ENCODE data around the gene KNSTRN.

The KNSTRN gene

GRCh38 chr15:40382580-40383456 lies at the start of gene KNSTRN:
TSS of gene KNSTRN (plus strand) at chr15:40382721. CDS start at chr15:40382836, 115 bp downstream.
- peak; percentile 78 for TF ChIP-seq POLR2A (IDR thresholded peaks at IDR 0.05; ENCODE audit: low read length)
- no peak for TF ChIP-seq GATA1 (IDR thresholded peaks at IDR 0.05; ENCODE audit: low read depth, low read length)
- peak; percentile 95 to 96 for DNase-seq

DNA sequence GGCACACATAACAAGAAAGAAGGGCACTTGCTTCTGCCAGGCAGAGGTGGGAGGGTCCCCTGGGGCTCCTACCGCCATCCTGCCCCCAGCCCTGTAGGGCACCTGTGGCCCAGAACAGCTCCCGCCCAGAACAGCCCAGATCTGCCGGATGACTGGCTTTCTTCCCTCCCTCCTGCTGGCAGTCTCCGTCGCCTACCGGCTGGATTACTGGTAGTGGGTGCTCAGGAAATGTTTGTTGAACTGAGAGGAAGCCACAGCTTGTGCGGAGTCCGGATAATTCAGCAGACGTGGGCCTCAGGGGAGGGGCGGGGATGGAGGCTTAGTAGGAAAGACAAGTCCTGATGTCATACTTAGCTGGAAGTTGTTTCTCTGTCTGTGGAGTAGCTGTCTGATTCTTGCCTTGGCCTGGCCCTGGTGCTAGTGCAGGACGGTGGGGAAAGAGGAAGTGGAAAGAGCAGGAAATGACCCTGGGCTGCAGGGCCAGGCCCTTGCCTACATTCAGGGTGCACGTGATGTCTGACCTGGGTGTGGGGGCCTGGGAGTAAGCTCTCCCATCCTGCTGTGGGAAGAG lies 48.5 kb upstream of the KNSTRN start:
- TF ChIP-seq POLR2A (IDR thresholded peaks at IDR 0.05; ENCODE audit: low read length), result no peak
- no peak for TF ChIP-seq GATA1 (IDR thresholded peaks at IDR 0.05; ENCODE audit: low read depth, low read length)
- DNase-seq, result peak in 1 of 2 experiments; percentile 16

GRCh38 chr15:40334541-40334940 lies 48.0 kb upstream of the KNSTRN start:
- no peak for DNase-seq
- no peak for TF ChIP-seq GATA1 (IDR thresholded peaks at IDR 0.05; ENCODE audit: low read depth, low read length)
- TF ChIP-seq POLR2A (IDR thresholded peaks at IDR 0.05; ENCODE audit: low read length), result no peak

DNA sequence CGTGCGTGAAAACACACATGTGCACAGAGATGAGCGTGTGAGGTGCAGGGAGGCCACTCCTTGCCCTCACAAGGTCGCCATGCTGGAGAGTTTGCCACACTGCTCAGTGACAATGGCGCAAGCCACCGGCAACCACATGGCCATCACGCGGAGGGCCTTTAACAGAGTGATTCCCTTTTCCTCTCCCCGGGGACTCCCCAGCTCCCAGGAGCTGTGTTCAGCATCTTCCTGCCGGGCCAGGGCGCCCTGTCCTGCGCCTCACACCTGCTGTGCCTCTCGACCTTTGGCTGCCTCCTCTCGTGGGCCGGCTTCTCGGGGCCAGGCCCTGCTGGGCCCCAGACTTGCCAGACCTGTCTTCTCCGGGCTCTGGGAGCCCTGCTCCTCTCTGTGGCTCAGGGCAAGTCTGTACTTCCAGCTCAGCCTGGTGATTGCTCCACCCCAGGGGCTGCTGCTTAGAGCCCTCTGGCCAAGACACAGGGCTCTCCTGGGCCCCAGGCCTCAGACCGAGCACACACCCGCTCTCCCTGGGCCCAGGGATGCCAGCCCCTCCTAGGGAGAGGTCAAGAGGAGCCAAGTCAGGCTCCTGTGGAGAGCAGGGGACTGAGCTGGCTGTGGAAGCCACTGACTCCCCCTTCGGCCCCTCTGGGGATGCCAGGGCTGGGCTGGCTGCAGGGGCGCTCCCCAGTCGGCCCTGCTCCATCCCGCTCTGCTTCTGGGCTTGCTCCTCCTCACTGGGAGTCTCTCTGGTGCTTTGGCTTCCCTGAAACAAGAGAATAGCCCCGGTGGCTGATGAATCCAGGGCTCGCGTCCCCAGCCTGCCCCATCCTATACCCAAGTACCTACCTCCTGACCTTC lies 47.4 kb upstream of the KNSTRN start:
- TF ChIP-seq POLR2A (IDR thresholded peaks at IDR 0.05; ENCODE audit: low read length) (no peak), GATA1 (IDR thresholded peaks at IDR 0.05; ENCODE audit: low read depth, low read length) (no peak)
- no peak for DNase-seq

DNA sequence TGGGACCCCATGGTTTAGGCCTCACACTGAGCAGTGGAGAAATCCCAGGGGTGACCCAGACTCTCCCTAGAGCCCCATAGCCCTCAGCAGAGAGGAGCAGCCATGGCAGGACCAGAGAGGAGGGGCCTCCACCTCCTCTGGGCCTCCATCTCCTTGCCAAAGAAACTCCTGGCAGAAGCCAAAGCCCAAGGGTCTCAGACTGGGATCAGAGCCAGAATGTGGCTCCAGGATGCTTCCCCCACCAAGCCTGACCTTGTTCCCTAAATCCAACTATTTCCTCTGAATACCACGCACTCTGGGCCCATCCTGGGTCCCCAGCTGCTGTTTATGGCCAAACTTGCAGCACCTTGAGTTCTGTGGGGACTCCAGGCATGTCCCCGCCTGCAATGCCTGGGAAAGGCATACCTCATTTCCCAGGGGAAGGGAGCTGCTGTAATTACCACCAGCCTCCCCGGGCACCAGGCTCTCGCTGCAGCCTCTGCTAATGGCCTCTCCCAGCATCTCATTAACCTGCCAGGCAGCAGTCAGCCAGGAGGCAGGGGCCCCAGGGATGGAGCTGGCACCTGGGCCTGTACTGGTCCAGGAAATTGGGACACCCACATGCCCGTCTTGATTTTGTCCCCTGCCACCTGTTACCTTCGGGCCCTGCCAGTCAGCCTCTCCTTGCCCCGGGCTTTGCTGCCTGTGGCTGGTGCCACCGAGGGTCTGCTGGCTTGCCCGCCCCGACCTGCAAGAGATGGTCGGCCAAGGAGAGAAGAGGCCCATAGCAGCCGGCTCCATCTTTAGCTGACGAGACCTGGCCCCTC lies 46.4 kb upstream of the KNSTRN start:
- DNase-seq, result no peak
- TF ChIP-seq GATA1 (IDR thresholded peaks at IDR 0.05; ENCODE audit: low read depth, low read length) (no peak), POLR2A (IDR thresholded peaks at IDR 0.05; ENCODE audit: low read length) (no peak)

DNA sequence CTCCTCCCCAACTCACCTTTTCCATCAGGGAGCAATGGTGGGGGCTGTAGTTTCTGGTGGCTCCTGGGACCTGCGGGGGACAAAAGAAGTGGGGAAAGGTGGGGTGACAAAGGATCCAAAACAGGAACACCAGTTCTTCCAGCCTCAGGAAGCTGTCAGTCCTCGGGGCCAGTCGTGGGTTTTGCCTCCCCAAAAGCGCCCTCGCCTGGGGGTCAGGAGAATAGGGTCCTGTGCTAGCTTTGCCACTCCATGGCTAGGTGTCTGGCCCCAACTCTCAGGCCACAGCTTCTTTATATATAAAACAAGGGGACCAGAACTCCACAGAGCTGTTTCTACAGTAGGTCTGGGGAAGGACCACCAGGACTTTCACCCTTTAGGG lies 45.8 kb upstream of the KNSTRN start:
- TF ChIP-seq GATA1 (IDR thresholded peaks at IDR 0.05; ENCODE audit: low read depth, low read length), result no peak
- no peak for TF ChIP-seq POLR2A (IDR thresholded peaks at IDR 0.05; ENCODE audit: low read length)

DNA sequence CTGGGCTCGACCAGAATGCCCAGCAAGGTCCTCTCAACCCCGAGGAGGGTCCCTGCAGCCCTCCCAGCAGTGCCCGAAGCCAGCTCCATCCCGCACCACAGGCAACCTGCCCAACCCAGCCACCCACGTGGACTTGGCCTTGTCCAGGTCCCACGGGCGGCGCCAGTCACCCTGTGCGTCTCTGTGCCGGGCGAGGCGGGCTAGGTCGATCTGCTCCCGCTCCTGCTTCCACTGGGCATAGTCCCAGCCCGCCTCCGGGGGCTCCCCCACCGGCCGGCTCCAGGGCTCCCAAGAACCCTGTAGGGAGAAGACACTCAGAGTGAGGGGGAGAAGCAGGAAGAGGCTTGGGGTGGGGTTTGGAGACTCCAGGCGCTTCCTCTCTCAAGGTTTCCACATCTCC lies 44.9 kb upstream of the KNSTRN start:
- TF ChIP-seq POLR2A (IDR thresholded peaks at IDR 0.05; ENCODE audit: low read length), result no peak
- no peak for TF ChIP-seq GATA1 (IDR thresholded peaks at IDR 0.05; ENCODE audit: low read depth, low read length)
- DNase-seq, result no peak

More for the DNA sequence above, 45.8 kb upstream of the KNSTRN start:
- peak; percentile 23 to 39 for DNase-seq

DNA sequence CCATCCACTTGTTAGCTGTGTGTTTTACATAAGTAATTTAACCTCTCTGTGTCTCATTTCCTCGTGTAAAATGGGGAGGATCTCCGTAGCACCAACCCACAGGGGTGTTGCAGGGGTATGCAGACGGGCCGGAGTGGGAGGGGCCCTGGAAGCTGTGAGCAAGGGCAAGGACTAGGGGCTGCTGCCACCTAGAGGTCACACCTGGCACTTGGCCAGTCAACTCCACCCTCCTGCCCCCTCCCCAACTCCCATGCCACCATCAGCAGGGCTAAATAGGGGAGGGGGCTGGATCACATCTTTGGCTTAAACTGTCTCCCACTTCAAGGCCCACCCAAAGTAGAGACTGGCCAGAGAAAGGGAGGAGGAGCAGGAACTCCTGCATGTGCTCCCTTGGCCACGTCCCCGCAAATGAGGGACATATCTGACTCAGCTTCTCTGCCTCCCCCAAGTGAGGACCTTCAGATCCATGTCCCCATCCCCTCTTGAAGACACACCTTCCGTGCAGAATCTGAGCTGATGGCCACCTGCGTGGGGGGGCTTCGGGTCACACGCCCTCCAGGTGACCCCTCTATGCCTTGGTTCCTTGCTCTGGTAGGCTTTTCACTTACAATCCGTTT lies 44.4 kb upstream of the KNSTRN start:
- peak; percentile 70 to 72 for DNase-seq
- no peak for TF ChIP-seq GATA1 (IDR thresholded peaks at IDR 0.05; ENCODE audit: low read depth, low read length)
- no peak for TF ChIP-seq POLR2A (IDR thresholded peaks at IDR 0.05; ENCODE audit: low read length)

- TF ChIP-seq POLR2A (IDR thresholded peaks at IDR 0.05; ENCODE audit: low read length) (no peak), GATA1 (IDR thresholded peaks at IDR 0.05; ENCODE audit: low read depth, low read length) (no peak)
- DNase-seq, result no peak
Measured at GRCh38 chr15:40338921-40339620, 43.5 kb upstream of the KNSTRN start.

DNA sequence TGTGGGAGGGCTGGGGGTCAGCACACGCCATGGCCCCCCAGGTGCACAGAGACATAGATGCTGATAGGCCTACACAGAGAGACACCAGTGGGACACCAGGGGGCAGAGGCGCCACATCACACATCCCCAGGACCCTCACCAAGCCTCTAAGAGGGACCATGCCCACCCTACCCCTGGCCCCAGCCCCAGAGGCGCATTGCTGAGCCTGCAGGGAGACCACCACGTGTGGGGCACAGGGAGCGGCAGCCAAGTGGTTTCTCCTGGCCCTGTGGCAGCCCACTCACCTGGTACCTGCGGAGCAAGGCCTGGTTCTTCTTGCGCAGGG lies 42.9 kb upstream of the KNSTRN start:
- TF ChIP-seq POLR2A (IDR thresholded peaks at IDR 0.05; ENCODE audit: low read length), result no peak
- no peak for TF ChIP-seq GATA1 (IDR thresholded peaks at IDR 0.05; ENCODE audit: low read depth, low read length)
- no peak for DNase-seq

- no peak for DNase-seq
- TF ChIP-seq POLR2A (IDR thresholded peaks at IDR 0.05; ENCODE audit: low read length) (no peak), GATA1 (IDR thresholded peaks at IDR 0.05; ENCODE audit: low read depth, low read length) (no peak)
Measured at GRCh38 chr15:40340038-40340739, 42.3 kb upstream of the KNSTRN start.
